Stomach (tissue), 4 donors: ENCODE measurements around the gene ME3.
"Not testable (repeated sequence)": the region's sequence is repeated elsewhere in the genome, so short reads cannot be mapped to it uniquely, and the experiment has no call there.

Experiments used
- EP300 ChIP-seq: sonication (generic); formaldehyde crosslinking; IDR thresholded peaks from one replicate; pipeline ENCODE4 v1.6.1; 2017; ENCODE audit warnings: antibody characterized with exemption
- POLR2A ChIP-seq, 4 donors: fragments of 450-650 bp; IDR thresholded peaks; one replicate each; pipeline ENCODE4 v1.6.1; 2016; ENCODE audit warnings: antibody characterized with exemption in 4 of 4, control low read depth in 2 of 4, mild to moderate bottlenecking in 1 of 4, moderate library complexity in 1 of 4
- POLR2AphosphoS5 ChIP-seq, 3 donors: sonication (generic); formaldehyde crosslinking; IDR thresholded peaks; one replicate each; pipeline ENCODE4 v1.6.1; 2016; ENCODE audit warnings: antibody characterized with exemption in 3 of 3
- TF ChIP-seq, protein P1 (sequence below), 7 experiments: fragments of 450-650 bp in 4 of 7; fragments of 200-600 bp in 3 of 7; sonication (generic) in 3 of 7; IDR thresholded peaks; one replicate each; pipeline ENCODE4 v1.5.1; 2016 to 2019; ENCODE audit warnings: antibody characterized with exemption in 7 of 7, control low read depth in 2 of 7, mild to moderate bottlenecking in 1 of 7

DNA sequence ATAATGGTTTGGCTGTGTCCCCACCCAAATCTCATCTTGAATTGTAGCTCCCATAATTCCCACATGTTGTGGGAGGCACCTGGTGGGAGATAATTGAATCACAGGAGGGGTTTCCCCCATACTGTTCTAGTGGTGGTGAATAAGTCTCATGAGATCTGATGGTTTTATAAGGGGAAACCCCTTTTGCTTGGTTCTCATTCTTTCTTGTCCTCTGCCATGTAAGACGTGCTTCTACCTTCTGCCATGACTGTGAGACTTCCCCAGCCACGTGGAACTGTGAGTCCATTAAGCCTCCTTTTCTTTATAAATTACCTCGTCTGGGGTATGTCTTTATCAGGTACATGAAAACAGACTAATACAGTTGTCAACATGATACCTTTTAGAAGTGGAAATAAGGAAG, 53.0 kb downstream of the ME3 start:
- TF ChIP-seq POLR2A (IDR thresholded peaks at IDR 0.05); POLR2AphosphoS5 (IDR thresholded peaks at IDR 0.05); EP300: not testable (repeated sequence)
- TF ChIP-seq, protein P1, sequence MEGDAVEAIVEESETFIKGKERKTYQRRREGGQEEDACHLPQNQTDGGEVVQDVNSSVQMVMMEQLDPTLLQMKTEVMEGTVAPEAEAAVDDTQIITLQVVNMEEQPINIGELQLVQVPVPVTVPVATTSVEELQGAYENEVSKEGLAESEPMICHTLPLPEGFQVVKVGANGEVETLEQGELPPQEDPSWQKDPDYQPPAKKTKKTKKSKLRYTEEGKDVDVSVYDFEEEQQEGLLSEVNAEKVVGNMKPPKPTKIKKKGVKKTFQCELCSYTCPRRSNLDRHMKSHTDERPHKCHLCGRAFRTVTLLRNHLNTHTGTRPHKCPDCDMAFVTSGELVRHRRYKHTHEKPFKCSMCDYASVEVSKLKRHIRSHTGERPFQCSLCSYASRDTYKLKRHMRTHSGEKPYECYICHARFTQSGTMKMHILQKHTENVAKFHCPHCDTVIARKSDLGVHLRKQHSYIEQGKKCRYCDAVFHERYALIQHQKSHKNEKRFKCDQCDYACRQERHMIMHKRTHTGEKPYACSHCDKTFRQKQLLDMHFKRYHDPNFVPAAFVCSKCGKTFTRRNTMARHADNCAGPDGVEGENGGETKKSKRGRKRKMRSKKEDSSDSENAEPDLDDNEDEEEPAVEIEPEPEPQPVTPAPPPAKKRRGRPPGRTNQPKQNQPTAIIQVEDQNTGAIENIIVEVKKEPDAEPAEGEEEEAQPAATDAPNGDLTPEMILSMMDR (IDR thresholded peaks at IDR 0.05), result not testable (repeated sequence)
